Activated CD4-positive, alpha-beta T cell treated with anti-CD3 and anti-CD28 coated beads for 48 hours (primary cell): ENCODE measurements around the gene SPATA9.
"Not testable (repeated sequence)": the region's sequence is repeated elsewhere in the genome, so short reads cannot be mapped to it uniquely, and the experiment has no call there.

Experiments
- DNase-seq: peaks from one replicate; pipeline ENCODE4 v3.0.0-alpha.2; 2020

Gene SPATA9

DNA sequence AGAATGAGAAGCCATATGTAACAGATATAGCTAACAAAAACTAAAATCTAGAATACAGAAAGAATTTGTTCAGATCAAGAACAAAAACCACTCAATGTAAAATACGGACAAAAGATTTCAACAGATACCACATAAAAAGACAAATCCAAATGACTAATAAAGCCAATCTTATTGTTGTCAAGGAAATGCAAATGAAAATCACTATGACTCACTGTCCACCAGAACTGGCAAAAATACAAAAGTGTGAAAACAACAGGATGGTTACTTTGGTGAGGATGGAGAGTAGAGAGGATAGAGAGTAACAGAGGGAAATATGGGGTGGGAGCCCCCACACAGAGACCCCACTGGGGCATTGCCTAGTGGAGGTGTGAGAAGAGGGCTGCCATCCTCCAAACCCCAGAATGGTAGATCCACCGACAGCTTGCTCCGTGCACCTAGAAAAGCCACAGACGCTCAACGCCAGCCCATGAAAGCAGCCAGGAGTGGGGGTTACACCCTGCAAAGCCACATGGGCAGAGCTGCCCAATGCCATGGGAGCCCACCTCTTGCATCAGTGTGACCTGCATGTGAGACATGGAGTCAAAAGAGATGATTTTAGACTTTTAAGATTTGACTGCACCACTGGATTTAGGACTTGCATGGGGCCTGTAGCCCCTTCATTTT lies 33.1 kb upstream of the SPATA9 start:
- DNase-seq, result peak; percentile 7

DNA sequence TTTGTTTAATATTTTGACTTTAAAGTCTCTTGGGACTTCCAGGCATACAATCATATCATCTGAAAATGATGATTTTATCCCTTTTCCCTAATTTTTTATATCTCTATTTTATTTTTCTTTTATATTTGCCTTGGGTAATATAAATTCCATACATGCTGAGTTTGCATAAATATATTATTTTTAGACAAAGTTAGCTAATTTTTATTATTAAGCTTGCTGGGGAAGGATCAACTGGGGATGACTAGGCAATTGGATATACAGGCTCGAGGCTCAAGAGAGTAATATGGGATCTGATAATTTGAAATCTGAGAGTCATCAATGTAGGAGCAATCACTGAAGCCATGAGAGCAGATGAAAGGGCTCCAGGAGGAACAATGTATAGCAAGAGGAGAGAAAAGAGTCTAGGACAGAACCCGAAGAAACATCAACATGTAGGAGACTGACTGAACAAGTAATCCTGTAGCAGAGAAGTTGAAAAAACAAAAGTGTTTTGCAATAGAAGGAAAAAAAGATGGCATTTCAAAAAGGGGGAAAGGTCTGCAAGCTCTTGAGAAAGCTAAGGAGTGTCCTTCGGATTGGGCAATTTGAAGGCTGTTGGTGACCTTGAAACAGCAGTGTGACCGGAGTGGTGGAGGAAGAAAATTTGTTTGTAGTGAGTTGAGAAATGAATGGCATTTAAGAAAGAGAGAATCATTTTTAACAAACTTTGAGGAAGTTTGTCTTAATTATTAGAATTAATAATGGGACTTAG lies 31.3 kb upstream of the SPATA9 start:
- DNase-seq, result no peak

DNA sequence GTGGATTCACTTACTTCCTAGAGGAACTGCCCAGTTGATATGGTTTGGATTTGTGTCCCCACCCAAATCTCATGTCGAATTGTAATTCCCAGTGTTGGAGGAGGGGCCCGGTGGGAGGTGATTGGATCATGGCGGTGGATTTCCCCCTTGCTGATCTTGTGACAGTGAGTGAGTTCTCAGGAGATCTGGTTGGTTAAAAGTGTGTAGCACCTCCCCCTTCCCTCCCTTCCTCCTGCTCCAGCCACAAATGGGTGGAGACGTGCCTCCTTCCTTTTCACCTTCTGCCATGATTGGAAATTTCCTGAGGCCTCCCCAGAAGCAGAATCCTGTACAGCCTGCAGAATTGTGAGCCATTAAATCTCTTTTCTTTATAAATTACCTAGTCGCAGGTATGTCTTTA lies 30.5 kb upstream of the SPATA9 start:
- not testable (repeated sequence) for DNase-seq

DNA sequence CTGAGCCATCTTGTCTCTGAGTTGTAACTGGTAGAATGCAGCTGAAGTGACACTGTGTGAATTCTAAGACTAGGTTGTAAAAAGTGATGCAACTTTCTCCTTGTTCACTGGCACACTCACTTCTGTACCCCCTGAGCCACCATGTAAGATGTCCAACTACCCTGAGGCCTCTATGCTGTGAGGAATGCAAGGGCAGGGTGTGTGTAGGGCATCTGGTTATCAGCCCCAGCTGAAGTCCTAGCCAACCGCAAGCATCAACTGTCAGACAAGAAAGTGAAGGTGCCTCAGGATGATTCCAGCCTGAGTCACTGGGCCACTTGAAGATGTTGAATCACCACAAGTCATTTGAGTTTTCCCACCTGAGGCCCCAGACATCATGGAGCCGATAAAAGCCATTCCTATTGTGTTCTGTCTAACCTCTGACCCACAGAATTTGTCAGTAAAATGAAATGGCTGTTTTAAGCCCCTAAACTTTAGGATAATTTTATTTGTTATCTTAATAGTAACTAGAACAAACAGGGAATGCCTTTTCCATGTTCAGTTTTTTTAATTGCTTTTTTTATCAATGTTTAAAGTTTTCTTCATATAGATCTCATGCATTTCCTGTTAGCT lies 29.7 kb upstream of the SPATA9 start:
- peak; percentile 76 for DNase-seq

DNA sequence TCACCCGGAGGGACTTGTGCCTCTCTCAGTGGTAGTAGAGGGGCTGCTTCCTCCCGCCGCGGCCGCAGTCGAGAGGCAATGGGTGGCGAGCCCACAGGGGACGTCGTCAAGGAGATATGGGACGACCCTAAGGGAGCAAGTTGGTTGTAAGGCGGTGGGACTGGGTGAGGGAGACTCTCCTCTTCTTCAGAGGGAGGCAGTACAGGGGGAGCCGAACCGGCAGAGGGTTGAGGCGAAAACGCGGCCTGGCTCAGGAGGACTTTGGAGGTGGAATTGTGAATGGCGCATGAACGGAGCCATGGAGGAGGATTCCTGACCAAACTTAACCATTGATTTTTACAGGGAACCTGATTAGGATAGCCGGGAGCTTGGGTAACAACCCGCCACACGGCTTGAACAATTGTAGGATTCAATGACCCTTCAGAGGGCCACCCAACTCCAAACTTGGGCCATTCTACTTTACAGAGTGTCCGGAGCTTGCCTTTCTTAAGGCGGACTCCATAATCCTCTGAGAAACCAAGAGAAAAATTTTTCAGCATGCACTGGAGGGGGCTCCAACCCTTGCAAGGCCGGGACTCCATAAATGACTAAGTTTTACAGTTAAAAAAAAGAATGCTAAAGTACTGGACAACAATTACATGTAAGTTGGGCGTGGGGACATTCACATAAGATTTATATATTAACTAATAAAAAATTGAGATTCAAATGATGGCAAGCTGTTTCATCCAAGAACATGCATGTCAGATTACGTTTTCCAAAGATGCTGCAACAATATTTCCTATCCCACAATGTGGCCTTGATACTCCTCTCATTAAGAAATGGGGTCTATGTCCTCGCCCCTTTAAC lies 28.9 kb upstream of the SPATA9 start:
- no peak for DNase-seq

DNA sequence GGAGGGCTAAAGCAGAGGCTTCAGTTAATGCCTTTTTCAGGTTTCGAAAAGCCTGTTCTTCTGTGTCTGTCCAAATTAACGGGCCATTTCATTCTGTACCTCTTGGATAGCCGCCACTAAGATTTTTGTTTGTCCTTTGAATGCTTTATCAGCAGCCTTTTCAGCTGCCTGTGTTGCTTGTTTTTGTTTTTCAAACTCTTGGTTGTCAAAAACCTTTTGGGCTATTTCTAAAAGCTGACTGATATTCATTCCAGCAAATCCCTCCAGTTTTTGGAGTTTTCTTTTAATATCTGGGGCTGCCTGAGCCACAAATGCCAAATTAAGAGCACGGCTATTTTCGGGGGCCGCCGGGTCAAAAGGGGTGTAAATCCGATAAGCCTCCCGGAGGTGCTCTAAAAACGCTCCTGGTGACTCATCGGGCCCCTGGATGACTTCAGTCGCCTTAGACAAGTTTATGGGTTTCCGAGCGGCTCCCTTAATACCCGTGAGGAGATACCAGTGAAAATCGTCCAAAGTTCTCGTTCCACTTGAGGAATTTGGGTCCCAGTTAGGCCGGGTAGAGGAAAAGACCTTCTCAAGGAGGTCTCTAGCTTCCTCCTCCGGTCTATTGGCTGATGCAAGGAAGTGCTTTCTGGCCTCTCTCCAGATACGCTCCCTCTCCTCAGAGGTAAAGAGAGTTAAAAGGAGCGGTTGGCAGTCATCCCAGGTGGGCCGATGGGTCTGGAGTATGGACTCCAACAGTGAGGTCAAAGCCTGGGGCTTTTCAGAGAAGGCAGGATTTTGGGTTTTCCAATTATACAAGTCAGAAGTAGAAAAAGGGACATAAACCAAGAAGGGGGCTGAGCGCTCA lies 28.1 kb upstream of the SPATA9 start:
- not testable (repeated sequence) for DNase-seq

DNA sequence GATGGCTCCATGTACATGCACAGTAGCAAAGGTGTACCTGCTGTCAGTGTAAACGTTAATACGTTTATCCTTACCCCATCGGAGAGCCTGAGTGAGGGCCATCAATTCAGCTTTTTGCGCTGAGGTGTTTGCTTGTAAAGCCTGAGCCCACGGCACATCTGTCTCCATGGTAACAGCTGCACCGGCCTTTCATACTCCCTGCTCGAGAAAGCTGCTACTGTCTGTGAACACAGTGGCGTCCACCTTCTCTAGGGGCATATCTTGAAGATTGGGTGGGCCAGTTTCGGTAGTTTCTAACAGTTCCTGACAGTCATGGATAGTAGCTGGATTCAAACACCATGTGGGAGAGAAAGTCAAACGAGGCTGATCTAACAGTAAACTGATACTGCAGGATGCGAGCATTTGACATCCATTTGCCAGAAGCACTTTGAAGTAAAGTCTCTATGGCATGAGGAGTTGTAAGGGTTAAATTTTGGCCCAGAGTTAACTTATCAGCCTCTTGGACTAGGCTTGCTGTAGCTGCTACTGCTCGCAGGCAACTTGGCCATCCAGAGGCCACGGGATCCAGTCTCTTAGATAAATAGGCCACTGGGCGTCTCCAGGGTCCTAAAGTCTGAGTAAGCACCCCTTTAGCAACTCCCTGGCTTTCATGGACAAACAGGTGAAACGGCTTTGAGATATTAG lies 27.3 kb upstream of the SPATA9 start:
- no peak for DNase-seq

DNA sequence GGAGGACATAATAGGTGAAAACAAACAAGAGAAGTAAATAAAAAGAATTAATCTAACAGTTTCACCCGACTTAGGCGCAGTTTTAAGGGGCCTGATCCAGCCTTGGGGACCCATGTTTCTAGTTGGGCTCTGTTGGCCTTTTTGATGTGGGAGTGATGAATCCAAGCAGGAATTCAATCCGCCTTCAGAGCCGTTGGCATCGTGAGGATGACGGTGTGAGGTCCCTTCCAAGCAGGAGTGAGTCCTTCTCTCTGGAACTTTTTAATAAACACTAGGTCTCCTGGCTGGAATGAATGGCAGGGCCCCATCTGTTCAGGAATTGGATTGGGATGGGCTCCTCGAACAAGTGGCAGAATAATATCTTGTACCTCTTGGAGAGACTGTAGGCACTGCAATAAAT lies 26.1 kb upstream of the SPATA9 start:
- no peak for DNase-seq

DNA sequence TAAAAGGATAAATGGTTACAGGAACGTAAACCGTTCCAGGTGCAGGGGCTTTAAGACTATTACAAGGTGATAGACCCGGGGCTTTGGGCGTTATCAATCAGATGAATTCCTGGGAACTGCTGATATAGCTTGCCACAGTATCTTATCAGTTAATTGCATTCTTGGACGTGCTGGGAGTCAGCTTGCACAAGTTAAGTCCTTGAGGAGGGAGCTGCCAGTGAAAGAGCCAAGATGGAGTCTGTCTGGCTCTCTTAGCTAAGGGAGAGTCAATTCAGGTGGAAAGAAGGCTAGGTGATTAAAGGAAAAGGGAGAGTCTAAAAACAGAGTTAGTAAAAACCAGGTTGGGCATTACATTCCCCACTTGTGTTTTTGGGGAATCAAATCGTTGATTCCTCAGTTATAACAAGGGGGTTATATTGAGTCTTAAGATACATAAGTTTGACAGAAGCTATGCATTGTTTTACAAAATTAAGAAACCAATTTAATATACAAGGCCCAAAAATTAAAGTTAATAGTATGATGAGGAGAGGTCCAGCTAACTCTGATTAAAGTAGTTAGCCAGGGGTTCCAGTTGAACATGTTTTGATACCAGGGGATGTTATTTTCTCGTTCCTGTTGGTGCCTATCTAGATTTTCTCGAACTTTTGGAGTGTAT lies 24.9 kb upstream of the SPATA9 start:
- not testable (repeated sequence) for DNase-seq

DNA sequence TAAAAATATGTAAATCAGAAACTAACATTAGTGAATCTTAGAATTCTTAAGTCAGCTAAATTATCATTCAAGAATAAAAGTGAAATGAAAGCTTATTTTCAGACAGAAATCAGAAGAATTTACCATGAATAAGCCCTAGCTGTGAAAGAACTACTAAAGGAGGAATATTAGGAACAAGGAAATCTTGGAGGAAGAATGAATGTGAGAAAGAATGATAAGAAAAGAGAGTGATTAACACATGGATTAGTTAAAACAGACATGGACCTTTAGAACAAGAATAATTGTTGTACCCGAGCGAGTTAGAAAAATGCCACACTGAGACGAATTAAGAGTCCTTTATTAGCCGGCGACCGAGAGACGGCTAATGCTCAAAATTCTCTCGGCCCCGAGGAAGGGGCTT lies 24.3 kb upstream of the SPATA9 start:
- no peak for DNase-seq

DNA sequence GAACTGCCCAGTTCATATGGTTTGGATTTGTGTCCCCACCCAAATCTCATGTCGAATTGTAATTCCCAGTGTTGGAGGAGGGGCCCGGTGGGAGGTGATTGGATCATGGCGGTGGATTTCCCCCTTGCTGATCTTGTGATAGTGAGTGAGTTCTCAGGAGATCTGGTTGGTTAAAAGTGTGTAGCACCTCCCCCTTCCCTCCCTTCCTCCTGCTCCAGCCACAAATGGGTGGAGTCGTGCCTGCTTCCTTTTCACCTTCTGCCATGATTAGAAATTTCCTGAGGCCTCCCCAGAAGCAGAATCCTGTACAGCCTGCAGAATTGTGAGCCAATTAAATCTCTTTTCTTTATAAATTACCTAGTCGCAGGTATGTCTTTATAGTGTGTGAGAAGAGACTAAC lies 23.4 kb upstream of the SPATA9 start:
- not testable (repeated sequence) for DNase-seq

DNA sequence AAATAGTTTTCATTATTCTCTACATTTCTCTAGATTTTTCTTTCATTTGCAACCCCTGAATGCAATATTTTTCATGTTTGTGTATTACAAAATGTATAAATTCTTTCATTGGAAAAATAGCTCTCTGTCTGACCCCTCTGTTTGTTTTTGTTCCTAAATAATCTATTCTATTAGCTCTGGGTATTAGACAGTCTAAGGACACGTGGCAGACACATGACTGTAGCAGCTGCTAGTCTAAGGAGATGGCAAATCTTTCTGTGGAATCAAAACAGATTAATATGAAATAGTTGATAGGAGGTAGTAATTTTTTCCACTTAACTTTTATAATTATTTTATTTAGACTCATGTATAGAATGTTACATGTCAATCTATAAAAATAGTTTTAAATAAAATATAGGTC lies 21.4 kb upstream of the SPATA9 start:
- DNase-seq, result no peak

DNA sequence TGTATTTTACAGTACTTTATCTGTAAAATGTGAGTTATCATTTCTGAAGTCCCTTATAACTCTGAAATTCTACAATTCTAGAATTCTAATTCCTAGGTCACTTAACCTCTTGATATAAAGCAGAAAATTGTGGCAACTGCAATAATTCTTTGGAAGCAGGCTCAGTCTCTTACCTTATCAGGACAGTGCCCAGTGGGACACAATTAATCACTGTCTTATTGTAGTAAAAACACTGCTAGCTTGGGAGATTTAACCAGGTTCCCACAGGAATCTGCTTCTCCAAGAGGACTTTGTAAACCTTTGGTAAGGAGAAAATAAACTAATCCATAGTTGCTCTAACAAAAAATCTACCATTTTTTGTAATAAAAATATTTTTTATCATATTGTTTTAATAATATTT lies 18.3 kb upstream of the SPATA9 start:
- no peak for DNase-seq

DNA sequence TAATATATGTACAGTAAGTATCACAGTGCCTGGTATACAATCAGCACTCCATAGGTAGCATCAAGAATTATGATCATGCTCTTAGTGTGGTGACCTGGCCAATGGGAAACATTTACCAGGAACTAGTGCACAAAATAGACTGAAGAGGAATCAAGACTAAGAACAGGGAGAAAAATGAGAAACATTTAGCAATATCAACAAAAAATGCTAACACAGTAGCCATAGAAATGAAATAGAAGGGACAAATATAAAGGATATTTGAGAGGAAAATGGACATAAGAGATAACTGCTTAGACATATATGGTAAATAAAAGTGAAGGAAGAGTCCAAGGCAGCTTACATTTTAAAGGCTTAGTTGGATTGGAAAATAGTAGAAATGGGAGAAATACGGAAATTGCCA lies 16.5 kb upstream of the SPATA9 start:
- DNase-seq, result no peak

DNA sequence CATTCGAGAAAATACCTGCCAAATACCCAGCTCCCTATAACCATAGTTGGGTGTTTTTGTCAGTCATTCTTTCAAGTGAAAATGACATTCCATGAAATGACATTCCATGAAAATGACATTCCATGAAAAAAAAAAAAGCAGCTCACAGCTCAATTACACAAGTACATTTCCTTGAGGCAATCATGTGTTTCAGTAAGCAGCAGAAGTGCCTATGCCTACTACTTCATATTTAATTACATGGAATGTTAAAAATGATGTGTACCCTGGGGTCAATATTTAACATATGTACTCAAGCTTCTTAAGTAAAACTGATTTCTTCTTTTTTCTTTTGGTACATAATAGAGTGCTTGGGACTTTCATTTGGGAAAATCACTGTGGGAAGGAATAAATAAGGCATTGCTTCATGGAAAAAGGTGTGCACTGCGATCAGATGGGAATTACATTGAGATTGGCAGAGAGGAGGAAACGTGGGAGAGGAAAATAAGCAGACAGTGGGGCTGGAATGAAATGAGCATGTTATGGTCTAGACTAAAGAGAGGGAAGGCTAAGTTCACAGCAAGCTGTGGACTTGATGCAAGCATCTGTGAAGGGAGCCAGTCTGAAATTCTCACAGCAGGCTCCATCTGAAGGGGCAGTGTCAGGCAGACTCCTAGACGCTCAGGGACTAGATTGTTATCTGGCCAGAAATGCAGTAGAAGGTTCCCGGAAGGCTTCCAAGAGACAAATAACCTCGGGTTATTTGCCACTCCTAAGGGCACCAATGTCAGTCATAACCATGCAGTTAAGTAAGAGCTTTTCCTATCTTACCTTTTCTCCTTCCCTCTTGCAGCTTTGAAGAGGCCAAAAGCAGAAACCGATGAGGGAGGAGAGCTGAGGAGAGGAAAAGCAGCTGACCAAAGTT lies 15.2 kb upstream of the SPATA9 start:
- no peak for DNase-seq

DNA sequence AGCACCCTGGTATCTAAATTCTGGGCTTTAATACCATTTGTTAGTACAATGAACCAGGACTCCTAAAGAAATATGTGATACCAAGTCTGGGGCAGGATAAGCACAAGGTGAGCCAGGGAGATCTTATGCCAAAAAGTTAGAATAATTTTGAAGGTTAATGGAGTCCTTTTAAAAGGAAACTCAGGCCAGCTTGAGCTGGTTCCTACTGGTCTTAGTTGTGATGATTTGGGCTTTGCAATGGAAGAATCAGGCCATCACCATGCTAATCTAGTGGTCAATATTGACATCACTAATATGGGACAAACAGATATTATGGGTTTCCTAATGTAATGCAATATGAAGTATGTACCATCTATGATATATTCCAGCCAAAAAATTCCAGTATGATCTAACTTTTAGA lies 7.5 kb upstream of the SPATA9 start:
- no peak for DNase-seq

DNA sequence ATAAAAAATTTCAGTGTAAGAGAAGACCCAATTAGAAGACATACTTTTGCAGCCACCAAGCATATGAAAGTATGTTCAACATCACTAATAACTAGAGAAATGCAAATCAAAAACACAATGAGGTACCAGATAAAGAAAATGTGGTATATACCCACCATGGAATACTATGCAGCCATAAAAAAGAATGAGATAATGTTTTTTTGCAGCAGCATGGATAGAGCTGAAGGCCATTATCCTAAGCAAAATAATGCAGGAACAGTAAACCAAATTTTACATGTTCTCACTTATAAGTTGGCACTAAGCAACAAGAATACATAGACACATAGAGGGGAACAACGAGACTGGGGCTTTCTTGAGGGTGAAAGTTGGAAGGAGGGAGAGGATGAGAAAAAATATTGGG lies 6.9 kb upstream of the SPATA9 start:
- DNase-seq, result no peak

DNA sequence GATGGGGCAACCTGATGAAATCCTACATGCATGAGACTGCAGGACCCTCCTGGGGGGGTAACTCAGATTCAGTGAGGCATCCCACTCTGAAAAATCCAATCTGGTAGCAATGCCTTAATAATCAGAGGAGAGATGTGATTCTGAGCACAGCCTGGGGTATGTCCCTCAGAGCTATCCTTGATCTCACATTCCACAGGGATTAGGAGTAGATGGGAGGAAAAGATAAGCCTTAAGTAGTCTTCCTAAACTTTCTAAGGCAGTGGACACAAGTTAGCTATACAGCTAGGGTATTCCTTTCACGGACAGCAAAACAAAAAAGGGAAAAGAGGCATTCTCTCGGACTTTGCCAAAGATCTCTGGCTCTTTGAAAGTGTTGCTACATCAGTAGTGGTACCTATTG lies 3.9 kb upstream of the SPATA9 start:
- DNase-seq, result no peak

DNA sequence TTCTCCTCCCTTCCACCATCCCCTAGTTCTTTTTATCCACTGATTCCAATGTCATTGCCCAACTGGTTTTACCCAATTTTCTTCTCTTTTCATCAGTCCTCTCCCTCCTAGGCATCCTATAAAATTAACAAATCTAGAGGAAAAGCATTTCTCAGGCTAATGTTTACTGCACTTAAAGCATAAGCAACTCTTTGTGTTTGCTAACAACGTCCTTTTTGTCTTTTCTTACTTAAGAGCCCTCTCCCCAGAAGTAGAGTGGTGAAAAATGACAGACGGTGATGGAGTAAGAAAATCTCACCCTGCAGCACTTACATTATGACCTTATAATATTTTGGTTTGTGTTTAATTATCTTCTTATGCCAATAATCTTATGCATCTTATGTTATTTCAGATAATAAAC lies 1.6 kb upstream of the SPATA9 start:
- no peak for DNase-seq

DNA sequence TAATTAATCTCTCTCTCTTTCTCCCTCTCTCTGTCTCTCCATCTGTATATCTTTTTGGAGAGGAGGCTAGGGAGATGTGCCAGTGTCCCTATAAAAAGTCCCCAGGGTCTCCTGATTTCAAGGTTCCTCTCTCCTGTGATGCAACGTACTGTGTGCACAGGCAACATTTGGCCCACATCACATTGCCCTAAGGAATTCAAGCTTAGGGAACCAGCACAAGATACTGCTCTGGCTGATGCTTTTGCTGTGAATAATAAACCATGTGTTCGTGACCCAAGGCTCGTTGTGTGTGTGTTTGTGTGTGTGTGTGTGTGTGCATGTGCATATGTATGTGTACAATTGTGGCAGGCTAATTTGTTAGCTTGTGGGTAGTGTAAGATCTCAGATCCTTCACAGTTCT lies 9.7 kb downstream of the SPATA9 start:
- no peak for DNase-seq
